CD4-positive, alpha-beta T cell treated with Interleukin-6 at 100 ng/mL for 8 hours (primary cell): ENCODE measurements around the gene APOBEC3F.
A peak's percentile ranks its signal among the peaks of the same experiment; 100 is the strongest.
"Not testable (repeated sequence)": the region's sequence is repeated elsewhere in the genome, so short reads cannot be mapped to it uniquely, and the experiment has no call there.

Experiments
- DNase-seq: peaks from one replicate; pipeline ENCODE4 v3.0.0-alpha.2; 2020; ENCODE audit warnings: mixed read lengths, low spot score

The APOBEC3F gene

DNA sequence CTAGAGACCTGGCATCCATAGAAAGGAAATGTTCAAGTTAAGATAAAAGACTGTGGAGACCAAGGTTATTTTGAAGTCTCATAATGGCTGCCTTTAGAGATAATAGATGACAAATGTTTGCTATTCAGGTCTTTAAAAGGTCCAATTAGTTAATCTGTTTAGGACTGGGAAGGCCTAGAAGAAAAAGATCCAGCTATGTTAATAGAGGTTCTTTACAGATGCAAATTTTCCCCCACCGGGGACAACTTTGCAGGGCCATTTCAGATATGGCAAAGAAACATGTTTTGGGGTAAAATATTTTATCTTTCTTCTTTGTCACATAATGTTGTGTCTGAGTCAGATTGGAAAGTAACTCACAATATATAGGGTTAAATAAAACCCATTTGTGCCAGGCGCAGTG lies 33.3 kb downstream of the APOBEC3F start:
- no peak for DNase-seq

DNA sequence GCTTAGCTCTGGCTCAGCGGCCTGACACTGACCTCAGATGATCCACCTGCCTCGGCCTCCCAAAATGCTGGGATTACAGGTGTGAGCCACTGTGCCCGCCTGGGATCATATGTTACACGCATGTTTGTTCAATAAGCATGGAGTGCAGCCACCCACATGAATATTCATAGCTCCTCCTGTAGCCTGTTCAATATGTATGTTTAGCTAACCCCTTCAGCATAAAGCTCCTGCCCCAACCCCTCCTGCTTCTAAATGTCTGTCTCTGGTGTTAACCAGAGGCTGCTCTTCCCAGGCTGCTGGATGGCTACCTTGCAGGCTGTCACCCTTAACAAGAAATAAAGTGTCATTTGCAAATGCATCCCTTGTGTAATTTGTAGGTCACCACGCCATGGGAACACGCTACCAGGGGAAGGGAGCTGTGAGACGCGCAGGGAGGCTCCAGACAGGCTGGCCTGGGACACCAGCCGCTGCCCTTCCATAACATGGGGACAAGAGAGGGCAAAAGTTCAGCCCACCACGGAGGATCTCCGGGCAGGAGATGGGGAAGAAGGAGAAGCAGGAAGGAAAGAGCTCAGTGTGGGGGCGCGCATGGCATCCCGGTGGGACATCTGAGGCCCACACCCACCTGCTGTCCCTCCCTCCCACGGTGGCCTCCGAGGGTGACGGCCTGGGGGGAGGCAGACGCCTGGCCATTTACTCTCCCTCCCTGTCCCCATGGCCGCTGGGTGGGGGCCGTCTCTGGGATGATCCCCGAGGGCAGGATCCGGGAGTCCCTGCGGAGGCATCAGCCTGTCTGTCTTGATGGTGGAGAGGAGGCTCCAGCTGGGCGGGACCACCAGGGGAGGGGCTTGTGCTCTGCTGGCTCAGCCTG lies 35.7 kb downstream of the APOBEC3F start:
- DNase-seq, result not testable (repeated sequence)

DNA sequence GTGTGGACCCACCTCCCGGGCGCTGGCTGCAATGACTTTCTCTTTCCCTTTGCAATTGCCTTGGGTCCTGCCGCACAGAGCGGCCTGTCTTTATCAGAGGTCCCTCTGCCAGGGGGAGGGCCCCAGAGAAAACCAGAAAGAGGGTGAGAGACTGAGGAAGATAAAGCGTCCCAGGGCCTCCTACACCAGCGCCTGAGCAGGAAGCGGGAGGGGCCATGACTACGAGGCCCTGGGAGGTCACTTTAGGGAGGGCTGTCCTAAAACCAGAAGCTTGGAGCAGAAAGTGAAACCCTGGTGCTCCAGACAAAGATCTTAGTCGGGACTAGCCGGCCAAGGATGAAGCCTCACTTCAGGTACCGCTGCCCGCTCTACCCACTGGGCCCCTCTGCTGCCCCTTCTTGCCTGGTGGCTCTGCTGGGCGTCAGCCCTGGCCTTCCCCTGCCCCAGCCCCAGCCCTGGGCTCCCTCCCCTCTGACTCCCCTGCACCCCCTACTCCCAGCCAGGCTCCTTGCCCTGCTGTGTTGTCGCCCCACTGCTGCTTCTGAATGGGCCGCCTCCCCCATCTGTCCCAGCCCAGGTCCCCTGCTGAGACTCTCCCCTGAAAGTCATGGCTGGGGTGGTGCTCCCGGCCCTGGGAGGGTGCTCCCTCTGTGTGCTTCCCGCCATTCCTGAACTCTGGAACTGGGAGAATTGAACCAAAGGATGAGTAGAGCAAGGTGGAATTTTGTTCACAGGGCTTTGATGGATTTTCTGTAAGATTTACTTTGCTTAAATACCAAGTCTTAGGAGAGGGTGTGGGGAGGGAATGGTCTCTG lies 36.6 kb downstream of the APOBEC3F start, which contains the start of gene APOBEC3G:
Gene APOBEC3G, plus strand, starts transcription at position 250 of the 815 bp plus-strand sequence. Its CDS starts 87 bp downstream, at position 337.
- peak; percentile 55 for DNase-seq

DNA sequence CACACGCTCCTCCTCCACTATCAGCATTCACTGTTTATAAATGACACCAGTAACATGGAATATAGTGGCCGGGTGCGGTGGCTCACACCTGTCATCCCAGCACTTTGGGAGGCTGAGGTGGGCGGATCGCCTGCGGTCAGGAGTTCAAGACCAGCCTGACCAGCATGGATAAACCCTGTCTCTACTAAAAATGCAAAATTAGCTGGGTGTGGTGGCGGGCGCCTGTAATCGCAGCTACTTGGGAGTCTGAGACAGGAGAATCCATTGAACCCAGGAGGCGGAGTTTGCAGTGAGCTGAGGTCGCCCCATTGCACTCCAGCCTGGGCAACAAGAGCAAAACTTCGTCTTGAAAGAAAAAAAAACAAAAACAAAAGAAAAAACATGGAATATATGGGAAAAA lies 37.2 kb downstream of the APOBEC3F start:
- DNase-seq, result not testable (repeated sequence)

DNA sequence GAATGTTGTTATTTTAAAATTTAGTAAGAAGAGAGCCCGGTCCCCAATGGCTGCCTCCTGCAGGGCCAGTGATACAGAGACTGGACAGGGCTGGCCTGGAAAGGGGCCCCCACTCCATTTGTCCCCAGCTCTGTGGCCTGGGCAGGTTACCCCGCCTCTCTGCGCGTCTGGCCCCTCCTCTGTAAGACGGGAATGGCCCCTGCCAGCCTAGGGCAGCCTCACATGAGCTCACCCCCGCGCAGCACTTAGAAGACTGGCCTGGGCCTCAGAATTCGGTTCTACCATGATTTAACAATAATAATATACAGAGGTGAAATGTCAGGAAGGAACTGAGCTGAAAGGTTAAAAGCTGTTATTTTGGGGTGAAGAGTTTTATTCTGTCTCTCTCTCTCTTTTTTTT lies 37.7 kb downstream of the APOBEC3F start:
- no peak for DNase-seq

DNA sequence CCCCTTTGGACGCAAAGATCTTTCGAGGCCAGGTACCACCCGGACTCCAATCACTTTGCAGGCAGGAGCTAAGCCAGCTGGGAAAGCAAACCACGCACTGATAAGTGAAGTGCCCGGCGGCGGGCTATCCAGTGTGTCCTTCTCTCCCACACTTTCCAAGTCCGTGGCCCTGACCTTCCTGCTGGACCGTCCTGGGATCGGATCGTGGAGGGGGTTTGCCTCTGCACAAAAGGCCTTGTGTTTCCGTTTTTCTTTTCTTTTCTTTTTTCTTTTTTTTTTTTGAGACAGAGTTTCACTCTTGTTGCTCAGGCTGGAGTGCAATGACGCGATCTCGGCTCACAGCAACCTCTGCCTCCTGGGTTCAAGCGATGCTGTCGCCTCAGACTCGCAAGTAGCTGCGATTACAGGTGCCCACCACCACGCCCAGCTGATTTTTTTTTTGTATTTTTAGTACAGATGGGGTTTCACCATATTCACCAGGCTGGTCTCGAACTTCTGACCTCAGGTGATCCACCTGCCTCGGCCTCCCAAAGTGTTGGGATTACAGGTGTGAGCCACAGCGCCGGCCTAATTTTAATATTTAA lies 38.5 kb downstream of the APOBEC3F start:
- not testable (repeated sequence) for DNase-seq

DNA sequence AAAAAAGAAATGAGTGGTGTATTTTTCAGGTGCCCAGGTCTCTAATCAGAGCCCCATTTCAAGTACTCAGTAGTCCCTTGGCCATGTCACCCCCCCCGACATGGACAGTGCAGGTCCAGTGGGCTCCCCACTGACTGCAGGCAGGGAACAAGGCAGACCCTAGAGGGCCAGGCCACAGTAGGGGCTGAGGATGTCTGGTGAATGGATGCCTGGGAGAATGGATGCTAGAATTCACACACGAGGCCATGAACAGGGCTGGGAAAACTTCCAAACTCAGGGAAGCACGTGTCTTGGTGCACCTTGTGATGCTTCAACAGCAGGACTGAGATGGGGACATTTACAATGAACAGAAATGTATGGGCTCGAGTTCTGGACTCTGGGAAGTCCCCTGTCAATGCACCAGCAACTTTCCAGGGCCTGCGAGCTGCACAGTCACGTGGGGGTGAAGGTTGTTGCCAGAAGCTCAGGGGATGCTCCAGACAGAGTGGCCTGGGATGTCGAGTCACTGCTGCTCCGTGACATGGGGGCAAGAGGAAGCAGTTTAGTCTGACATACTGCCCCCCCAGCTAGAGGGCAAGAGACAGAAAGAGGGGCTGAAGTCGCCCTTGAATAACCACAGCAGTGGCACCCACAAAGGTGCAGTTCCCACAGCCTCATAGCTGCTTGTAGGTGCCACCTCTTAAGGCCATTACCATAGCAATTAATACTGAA lies 39.5 kb downstream of the APOBEC3F start:
- no peak for DNase-seq

DNA sequence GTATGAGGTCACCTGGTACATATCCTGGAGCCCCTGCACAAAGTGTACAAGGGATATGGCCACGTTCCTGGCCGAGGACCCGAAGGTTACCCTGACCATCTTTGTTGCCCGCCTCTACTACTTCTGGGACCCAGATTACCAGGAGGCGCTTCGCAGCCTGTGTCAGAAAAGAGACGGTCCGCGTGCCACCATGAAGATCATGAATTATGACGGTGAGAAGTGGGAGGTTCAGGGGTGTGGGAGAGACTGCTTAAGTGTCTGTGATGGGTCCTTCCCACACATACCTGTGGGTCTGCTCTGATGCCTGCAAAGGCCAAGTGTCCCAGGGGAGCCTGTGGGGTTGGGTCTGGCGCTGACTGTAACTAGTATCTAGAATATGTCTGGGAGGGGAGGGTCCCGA lies 40.4 kb downstream of the APOBEC3F start:
- DNase-seq, result no peak

DNA sequence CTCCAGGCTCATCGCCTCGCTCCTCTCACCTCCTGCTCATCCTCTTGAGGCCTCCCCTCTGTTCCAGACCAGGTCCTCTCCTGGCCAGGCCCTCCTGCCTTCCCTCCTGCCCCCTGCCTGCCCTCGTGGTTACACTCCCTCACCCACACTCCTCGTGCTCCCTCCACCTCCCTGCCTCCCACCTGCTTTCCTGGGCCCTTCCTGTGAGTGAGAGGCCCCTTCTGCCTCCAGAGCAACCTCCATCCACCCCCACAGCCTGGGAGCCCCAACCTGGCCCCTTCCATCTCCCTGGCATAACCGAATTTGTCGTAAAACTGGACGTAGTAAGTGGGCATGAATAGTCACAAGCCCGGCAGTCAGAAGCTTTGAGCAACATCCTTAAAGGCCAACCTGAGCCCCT lies 40.9 kb downstream of the APOBEC3F start:
- no peak for DNase-seq

DNA sequence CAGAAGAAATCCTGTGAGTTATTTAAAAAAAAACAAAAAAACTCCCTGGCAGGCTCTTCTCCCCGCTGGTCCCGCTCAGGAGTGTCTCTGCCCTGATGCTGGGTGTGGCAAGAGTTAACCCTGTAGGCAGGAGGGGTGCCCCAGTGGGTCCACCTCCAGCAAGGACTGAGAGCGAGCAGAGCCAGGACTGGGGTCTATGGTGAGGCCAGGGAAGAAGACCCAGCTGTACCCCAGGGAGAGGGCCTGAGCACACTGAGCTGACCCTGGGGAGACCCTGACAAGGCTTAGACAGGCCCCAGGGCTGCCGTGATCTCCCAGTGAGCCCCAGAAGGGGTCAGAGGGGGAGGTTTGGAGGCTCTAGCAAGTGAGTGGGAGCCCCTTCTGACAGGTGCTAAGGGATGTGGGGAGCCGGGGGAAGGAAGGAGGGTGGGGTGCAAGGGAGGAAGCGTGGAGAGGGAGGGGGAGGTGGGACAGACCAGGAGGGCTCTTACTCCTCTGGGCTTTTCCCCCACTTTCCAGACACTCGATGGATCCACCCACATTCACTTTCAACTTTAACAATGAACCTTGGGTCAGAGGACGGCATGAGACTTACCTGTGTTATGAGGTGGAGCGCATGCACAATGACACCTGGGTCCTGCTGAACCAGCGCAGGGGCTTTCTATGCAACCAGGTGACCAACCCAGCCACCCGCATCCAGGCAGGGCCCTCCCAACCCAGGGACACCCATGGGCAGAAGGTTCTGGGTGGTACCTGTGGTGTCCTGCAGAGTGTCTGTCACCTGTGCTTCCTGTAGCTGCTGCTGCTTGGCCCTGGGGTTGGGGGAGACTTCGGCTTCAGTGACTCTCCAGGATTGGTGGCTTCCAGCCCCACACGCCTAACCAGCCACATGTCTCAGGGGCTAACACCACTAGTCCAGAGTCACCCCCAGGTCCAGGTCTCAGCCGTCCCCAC lies 42.8 kb downstream of the APOBEC3F start:
- DNase-seq, result no peak

DNA sequence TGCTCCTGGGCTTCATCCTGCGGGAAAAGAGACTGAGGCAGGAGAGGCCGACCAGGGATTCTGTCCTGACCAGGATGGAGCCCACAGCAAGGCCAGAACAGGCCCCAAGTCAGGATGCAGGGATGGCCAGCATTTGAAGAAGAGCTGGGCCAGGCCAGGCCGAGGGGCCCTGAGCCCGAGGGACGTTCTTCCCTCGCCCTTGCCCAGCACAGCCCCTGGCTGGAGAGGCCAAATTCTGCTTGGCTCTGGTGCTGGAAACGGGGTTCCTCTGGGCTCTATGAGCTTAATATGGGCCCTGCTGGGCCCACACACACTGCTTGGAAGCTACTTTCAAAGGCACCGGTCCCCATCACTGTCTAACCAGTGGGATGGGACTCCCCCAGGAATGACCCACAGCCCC lies 44.0 kb downstream of the APOBEC3F start:
- DNase-seq, result no peak

DNA sequence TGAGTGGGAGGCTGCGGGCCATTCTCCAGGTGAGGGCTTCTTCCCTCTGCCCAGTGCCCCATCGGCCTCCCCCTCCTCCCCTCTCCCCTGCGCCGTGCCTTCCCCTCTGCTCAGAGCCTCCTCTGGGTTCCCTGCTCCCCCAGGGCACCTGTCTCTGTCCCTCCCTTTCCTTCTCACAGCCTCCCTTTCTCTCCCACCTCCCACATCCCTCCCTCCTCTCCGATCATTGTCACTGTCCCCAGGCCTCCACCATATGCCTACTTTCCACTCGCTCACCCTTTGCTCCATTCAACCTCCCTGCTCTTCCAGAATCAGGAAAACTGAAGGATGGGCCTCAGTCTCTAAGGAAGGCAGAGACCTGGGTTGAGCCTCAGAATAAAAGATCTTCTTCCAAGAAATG lies 46.4 kb downstream of the APOBEC3F start:
- no peak for DNase-seq

DNA sequence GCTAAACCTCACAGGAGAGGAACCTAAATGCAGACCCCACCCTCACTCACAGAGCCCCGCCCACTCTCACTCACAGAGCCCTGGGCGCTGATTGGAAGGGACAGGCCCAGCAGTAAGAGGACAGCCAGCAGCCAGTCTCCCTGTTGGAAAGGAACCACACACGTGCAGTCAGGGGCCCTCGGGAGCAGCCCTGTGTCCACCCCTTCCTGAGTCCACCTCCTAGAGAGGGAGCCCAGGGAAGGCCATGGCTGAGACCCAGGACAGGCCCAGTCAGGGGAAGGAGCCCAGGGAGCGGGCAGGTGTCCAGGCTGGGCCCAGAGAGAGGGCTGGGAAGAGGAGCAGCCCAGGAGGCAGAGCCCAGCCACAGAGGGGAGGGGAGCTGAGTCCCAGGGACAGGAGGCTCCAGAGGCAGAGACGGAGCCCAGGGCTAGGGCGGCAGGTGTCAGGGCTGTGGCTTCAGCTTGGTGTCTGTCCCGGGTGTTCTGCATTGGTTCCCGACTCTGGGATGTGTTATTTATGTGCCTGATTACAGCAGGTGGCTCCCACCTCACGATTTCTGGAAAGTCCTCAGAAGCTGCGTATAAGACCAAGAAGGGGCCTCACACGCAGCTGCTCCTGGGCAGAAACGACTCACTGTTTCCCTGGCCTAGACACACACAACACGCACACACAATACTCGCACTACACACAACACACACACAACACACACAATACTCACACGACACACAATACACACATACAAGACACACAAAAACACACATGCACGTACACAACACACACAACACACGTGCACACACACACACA lies 47.4 kb downstream of the APOBEC3F start:
- DNase-seq, result no peak

DNA sequence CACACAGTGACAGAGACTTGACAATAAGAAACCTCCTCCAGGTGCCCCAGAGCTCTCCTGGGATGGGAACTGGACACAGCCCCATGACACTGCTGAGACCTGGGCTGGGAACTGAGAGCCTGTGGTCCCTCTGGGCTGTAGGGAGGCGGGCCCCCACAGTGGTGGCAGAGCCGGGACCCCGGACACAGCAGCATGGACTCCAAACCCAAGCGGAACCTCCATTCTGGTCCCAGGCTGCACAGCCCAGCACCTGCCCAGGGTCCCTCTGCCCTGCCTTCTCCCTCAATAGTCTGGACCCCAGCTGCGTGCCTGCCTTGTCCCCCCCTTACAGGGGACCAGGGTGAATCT lies 48.0 kb downstream of the APOBEC3F start:
- DNase-seq, result no peak

DNA sequence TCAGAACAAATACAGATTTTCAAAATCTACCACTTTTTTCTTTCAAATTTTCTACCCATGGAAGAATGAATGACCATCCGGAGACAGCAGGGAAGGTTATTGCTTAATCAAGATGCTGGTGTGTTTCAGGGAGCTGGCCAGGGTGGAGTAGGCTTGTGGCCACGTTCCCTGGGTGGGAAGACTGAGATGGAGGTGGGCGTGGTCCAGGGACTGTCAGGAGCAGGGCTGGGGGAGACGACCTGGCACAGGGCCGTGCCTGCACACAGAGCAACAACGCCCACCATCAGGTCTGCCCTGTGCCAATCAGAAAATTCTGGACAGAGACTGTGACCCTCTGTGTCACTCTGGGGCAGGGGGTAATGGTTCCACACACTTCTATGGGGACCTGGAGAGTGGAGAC lies 49.3 kb downstream of the APOBEC3F start:
- DNase-seq, result no peak

DNA sequence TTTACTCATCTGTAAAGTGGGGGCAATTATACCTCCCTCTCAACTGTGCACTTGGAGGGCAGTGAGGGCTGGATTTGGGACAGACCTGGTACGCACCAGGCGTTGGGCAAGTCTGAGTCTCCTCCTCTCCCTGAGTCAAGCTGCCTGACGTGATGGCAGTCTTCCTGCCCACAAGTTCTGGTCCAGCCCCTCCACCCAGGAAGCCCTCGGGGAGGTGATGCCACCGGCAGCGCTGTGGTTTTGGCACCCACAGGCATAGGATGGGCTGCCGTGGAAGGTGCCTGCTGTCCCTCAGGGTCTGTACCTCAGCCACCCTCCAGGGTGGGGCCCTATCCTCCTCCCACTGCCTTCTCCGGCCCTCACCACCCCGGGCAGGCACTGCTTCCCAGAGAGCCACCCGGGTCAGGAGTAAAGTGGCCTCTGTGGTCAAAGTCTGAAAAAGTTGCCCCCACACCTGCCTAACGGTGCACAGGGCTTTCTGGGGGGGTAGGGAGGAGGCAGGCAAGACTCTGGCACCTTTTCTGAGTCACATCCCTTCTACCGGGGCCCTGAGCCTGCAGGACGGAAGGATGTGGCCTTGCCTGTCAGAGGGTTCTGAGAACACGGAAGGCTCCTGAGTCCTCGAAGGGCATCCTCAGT lies 49.9 kb downstream of the APOBEC3F start:
- peak; percentile 91 for DNase-seq

DNA sequence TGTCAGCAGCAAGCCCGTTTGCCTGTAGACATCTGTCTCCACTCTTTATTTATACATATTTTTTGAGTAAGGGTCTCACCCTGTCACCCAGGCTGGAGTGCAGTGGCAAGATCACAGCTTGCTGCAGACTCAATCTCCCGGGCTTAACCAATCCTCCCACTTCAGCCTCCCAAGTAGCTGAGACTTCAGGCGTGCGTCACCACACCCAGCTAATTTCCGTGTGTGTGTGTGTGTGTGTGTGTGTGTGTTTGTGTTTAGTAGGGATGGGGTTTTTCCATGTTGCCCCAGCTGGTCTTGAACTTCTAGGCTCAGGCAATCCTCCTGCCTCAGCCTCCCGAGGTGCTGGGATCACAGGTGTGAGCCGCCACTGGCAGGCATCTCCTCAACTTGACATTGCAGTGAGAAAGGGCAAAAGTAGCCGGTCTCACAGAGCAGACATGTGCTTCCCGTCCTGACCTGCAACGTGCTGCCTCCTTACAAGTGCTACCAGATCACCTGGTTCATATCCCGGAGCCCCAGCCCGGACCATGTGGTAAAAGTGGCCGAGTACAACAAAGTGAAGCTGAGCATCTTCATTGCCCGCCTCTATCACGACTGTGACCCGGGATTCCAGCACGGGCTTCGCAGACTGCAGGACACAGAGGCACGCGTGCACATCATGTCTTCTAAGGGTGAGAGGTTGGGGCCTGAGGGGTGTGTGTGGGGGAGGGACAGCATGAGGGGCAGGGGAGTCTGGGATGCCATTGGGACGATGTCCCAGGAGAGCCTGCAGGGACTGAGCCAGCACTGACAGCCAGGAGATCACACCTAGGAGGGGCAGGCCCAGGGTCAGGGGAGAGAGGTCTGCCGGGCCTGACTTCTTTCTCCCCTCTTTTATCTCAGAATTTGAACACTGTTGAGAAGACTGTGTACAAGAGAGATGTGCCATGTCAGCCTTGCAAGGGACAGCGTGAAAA lies 50.7 kb downstream of the APOBEC3F start:
- no peak for DNase-seq

DNA sequence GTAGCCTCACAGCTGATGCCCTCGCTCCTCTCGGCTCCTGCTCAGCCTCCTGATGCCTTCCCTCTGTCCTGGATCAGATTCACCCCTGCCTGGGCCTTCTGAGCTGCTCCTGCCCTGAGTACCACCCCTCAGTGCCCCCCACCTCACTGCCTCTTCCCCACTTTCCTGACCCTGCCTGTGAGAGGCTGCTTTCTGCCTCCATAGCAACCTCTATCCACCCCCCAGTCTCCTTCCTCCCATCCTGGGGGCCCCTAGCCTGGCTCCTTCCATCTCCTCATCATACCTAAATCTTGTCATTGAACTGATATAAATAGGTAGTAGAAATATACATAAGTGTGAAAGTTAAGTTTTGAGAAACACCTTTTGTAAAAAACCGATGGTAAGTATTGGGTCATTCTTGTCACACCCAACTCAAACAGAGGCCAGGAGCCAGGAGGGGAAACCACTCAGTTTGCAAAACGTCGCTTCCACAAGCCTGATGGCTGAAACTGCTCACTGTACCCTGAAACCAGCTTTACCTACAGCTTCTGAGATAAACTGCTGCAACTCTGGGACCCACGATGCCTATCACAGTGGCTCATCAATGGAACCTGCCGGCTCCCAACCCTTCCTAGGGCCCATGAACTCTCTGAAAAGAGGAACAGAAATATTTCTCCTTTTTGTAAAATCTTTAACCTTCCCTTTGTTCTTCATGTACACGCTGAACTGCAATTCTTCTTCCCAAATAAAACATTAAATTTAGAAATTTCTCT lies 51.6 kb downstream of the APOBEC3F start:
- no peak for DNase-seq
